Stimulated activated CD4-positive, alpha-beta T cell treated with anti-CD3 and anti-CD28 coated beads, Interleukin-1b, Interleukin-23, amount 100 ng/mL, for 24 hours (primary cell): ENCODE data around the gene NECTIN1.

ENCODE experiments used
- DNase-seq, 4 experiments: peaks; one replicate each; pipeline ENCODE4 v3.0.0-alpha.2; 2020; ENCODE audit warnings: low read depth in 4 of 4, low spot score in 1 of 4

The NECTIN1 gene

DNA sequence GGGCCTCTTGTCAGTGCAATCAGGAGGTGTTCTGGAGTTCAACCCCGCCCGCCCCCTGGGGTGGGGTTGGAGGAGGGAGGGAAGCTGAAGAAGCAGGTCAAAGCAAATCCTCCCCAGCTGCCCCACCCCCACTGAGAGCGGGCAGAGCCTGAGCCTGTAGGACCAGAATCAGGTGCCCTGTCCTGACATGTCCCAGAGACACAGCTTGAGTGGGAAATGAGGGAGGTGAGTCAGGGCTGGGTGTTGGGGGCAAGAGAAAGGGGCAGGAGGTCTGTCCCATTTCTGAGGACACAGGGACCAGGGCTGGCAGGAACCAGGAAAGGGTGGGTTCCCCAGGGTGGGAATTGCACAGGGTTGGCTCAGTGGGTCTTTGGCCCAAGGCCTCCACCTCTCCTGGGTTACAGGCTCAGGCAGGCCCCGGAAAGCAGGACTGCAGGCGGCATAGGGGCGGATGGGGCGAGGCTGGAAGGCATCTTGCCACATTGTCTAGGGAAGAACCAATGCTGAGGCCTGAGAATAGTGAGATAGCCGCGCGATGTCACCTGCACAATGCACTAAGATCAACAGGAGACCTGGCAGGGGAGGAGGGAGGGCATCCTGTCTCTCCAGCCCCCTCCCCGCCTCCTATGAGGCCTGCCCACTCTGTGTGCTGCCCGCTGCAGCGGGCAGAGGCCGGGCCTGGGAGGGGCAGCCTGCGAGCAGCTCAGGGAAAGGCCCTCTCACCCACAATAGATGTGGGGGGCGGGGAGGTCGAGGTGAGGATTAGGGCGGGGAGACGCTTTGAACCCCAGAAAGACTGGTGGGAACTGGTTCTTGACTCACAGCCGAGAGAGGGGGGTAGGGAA is 32.4 kb downstream of the NECTIN1 start:
- no peak for DNase-seq

DNA sequence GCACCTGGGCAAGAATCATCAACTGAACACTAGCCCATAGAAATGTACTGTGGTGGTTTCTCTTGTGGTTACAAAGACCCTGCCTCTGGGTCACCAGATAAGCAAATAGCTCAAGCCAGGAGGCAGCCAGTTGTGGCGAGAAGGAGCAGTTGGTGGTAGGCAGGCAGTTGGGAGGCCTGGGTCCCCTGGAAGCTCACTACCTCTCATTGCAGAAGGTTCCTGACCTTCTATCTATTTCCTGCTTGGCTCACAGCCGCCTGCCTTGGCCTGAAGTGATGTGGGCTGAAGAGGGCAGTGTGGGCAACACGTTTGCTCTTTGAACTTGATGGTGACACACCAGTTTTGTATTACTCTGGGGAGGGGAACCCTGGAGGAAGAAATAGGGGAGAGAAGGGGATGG is 34.7 kb downstream of the NECTIN1 start:
- no peak for DNase-seq

DNA sequence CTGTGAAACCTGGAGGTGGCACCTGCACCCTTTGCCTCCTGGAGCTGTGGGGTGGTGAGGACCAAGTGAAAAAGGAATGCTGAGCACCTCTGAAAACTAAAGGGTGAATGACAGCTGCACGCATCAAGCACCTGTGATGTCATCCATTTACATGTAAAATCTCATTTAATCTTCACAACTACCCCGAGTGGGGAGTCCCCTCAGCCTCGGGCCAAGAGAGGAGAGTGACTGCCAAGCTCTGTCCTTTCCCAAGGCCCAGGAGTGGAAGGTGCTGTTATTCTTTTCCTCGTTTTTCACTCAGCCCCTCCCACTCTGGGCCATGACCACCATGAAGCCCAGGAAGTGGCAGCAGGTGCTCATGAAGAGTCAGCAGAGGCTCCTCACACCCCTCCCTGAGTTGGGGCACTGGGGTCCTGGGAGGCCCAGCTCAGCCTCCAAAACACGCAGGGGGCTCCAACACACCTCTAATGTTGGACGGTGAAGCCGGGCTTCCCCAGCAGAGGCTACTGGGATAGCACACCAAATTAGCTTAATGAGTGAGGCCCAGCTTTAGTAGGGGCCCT is 35.7 kb downstream of the NECTIN1 start:
- no peak for DNase-seq

DNA sequence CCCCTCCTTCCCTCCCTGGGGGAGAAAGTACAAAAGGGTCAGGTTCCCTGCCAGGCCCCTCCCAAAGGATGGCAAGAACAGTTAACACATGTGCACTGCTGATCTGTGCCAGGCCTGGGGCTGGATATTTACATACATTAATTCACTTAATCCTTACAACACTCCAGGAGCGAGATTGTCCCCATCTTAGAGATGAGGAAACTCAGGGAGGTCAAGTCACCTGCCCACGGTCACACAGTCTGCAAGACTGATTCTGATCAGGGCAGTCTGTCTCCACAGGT is 36.5 kb downstream of the NECTIN1 start:
- no peak for DNase-seq

DNA sequence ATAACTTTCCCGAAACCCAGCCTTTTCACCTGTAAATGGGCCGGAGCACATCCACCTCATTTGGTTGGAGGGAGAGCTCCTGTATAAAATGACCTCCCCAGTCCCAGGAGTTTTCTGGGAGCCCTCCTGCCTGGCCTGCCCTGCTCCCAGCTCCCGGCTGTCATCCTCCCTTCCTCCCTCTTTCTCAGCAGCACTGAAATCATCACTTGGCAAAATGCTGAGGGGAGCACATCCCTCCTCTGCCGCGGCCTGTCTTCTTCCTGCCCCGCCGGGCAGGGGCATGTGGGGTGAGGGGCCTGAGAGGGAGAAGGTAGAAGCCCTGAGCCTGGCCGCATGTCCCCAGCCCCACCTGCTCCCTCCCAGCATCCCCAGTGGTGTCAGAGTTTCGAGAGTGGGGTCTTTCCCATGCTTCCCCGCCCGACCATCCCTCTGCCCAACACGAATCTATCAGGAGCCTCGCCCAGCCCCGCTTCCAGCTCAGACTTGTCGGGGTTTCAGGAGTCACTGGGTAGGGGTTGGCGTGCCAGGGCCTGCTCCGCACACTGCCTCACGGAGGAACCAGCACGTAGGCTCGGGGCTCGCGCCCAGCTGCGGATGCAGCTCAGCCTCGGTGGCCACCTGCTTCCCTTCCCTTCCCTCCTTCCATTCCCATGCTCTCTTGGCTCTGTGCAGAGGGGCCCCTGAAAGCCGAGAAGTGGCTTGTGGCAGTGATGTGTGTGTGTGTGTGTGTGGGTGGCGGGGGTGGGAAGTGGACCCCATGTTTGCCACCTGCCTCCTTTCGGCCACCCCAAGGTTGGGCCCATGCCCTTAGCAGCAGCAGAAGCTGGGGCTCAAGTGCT is 37.1 kb downstream of the NECTIN1 start:
- DNase-seq = no peak

DNA sequence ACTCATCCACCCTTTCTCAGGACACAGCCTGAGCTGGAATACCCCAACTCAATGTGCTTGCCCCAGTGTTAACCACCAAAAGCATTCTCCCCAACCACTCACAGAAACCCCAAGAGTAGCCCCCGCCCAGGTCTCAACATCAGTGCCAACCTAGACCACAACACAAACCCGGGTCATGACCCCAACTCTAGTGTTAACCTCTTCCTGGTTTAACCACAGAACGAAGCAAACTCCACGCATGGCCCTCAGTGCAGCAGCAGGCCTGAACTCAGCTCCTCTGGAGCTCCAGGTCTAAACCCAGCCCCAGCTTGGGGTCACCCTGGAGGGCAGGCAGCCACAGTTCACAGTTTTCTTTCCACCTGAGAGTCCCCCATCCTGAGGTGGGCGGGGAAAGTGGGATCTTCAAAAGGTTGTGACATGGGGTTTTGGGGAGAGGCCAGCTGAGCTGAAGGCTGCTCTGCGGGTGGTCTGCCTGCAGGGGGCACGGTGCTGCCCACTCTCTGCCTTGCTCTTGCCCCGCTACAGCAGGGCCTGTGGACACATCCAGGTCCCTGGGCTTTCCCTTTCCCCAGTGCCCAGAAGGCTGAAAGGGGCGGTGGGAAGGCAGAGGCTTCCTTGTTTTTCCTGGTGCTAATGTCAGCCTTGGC is 37.9 kb downstream of the NECTIN1 start:
- no peak for DNase-seq

DNA sequence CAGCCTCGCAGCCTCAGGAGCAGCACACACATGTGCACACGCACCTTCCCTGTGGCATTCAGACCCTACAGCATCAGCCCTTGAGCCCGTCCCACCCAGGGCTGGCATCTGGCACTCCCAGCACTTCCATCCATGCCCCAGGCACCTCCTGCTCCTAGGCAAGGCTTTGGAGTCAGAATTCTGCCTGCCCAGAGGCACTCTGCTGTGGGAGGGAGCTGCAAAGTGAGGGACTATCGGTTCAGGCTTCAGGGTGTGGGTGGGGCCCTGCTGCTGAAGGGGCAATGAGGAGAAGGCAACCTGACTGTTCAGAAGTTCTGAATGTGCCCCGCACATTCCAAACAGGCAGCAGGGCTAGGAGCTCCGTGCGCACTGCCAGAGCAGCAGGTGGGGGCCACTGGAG is 39.7 kb downstream of the NECTIN1 start:
- DNase-seq = no peak

DNA sequence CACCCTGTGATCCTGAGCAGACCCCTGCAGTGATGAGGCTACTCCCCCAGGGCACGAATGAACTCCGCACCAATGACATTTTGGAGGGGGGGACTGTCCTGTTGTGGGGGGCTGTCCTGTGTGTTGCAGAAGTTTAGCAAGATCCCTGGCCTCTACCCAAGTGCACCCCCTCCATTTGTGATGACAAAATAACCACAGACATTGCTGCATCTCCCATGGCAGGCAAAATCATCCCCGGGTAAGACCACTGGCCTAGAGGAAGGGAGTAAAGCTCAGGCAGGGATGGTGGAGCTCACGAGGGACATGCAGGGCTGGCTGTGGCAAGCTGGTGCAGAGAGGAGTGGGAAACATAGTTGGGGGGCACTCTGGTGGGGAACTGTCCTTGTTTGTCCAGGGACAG is 40.6 kb downstream of the NECTIN1 start:
- DNase-seq = no peak

DNA sequence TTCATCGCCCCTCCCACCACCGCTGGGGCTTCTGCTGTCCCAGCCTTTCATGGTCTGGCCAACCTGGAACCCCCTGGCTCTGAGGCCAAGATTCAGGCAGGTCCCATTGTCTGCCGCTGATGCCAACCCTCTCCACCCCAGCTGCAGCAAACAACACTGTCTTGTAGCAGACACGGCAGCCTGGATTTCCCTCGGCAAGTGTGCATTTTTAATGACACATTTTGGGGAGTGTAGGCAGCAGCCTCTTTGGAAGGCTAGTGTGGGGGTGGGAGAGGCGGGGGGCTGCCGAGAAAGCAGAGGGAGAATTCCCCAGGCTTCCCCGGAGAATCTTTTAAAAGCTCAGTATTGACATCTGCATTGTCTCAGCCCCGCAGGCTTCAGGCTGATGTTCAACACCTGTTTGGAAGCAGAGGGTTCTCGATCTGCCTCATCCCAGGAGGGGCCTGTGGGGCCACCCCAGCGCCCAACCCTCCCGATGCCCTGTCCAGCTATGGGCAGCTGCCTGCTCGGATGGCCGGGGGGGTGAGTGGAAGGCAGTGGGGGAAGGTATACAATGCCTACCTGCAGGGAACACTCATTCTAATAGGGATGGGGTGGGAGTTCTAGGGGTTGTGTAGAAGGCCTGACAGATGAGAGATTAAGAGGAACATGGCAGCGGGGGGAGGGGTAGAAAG is 41.5 kb downstream of the NECTIN1 start:
- no peak for DNase-seq

DNA sequence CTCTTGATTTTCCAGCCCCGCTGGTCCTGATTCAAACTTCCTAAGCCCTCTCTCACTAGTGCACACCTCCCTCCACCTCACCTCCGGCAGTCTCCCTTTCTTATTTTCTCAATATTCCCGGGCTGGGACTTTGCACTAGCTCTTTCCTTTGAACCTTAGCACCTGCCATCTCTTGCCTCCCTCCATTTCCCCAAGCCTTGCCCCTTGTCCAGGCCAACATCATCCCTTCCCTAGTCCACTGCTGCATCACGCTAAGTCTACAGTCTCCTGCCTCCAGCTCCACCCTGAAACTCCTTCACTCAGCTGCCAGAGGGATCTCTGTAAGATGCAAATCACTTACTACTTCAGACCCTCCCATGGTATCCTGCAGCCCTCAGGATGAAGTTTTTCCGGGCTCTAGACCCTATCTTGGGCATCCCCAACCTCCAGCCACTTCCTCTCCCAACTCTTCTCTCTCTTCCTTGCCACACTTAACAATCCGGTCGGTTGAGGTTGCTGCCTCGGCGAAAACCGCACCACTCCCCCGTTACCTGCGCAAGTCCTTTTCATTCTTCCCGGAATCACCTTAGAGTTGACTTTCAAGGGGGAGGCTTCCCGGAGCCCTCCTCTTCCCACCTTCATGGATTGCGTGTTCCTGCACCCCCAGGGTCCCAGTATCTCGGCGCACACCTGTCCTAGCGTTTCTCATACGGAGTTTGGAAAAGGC is 42.7 kb downstream of the NECTIN1 start:
- DNase-seq = no peak

DNA sequence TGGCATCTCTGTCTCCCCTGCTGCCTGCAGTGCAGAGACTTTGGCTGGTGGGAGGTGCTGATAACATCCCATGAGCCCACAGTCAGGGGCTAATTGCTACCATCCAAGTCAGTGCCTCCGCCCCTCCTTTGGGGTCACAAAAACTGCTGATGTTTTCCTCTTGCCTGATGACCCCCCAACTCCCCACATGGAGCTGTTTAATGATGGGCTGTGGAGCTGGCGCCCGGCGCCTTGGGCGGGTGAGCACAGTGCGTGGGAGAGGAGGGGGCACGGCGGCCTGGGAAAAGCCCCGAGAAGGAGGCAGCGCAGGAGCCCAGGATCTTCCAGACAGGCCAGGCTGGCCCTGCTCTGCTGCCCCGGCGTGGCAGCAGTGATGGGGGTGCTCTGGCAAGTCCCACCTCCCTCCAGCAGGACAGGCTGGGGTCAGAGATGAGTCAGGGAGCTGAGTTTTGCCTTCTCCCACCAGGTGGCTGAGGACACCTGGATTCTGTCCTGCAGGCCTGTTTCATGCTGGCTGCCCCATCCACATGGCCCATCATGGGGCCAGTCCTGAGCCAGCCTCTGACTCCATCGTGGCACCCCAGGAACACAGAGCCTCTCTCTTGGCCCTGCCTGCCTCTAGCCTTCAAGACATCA is 43.8 kb downstream of the NECTIN1 start:
- DNase-seq = no peak

DNA sequence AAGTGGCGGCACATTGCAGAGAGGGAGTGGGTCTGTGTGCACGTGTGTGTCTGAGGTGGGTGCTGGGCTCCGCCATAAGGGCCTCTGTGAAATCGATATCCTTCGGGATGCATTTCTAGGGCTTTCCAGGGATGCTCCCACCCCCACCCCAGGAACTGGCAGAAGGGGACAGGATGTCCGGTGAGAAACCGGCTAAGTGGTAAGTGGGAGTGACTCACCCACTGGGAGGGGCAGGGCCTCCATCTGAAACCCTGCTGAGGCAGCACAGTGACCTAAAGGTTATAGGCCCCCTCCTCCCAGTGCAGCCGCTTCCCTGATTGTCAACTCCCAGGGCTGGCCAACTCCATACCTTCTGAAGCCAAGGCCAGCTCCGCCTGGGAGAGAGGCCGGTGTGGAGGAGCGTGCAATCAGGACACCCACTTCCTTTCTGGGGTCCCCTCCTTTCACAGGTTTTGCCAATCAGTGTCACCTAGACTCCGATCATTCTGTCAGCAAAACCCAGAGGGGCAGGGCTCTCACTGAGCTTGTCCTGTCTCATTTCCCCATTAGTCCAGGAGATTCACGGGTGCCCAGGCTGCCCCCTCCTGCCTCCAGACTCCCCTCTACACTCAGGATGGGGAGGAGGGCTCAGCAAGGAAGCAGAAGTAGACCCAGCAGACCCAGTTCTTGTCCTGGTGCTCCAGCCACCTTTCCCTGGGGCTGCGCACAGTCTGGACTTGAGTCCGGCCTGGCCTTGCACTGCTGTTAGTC is 44.5 kb downstream of the NECTIN1 start:
- DNase-seq = no peak

DNA sequence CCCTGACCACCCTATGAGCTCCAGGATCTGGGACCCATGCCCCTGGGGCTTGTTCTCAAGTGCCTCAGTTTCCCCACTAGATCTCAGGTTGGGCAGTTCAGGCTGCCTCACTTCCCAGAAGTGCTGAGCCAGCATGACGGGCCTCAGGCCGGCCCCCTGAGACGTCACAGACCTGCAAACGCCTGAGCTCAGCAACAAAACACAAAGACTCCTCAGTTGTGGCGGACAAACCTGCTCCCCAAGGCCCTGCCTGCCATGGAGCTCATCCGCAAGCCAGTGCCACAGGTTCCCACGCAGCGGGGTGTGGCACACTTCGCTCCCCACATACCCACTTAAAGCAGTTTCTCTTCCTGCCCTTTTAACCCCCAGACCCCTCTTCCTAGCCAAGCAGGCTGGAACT is 45.2 kb downstream of the NECTIN1 start:
- DNase-seq = no peak

DNA sequence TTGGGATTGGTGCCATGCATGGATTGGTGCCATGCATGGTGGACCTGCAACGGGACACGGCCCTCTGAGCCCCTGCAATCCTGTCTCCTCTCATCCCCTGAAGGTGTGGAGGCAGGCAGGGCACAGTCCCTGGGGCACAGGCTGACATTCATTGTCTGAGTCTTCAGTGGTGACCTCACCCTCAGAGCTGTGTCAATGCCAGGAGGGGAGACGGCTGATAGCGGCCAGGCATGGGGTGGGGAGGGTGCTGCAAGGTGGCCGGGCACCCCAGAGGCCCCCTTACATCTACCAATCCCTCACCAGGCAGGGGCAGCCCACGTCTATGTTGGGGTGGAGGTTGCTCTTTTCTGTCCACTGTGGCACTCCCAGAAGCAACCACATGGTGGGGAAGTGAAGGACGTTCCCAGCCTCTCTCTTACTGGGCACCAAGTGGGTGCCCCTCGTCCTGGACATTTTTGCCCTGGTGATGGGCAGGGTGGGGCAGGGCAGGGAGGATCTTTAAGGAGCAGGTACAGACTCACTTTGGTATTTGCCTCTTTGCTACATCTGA is 47.6 kb downstream of the NECTIN1 start:
- no peak for DNase-seq

DNA sequence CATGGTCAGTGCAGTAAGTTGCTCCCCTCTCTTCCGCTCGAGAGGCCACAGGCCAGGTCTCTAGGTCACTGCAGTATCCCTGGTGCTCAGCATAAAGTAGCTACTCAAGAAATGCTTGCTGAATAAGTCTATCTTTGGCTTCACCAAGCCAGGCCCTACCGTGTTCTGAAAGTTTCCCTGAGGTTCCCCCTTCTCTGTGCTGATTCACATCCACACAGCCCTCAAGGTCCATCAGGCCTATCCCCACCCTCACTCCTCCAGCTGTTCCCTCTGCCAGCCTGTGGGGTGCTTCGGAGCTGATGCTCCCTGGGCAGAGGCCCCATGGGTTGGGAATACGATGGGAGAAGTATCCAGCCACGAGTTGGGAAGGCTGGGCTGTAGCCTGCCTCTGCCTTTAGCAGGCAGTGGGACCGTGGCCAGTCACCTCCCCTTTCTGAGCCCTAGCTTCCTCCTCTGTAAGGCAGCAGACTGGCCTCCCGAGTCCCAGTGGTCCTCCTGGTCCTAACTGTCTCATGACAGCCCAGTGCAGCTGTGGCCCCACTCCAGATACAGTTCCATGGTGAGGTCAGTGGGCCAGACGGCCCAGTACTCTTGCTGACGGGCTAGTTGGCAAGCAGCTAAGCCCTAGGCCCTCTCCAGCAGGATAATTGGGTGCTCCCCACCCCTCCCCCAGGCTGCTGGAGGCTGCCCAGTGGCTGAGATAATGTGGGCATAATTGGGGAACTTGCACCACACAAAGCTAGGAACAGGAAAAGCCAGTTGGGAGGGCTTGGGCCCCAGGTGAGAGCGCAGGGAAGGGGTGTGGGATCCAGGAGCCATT is 48.2 kb downstream of the NECTIN1 start:
- no peak for DNase-seq

DNA sequence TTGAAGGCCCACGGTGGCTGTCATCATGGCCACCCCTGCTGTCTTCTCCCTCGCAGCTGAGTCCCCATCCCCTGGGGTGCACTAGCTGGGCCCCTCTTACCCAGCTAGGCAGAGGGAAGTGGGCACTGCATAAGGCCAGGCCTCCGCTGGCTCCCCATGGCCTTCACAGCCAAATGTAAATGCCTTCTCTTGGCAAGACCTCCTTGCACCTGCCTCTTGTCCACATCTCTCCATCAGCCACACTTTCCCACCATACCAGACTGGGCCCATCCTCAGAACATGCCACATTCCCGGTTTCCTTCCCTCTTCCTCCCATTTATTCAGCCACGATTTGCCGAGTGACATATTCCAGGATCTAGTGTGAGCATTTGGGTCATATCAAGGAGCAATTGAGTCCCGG is 49.7 kb downstream of the NECTIN1 start:
- no peak for DNase-seq

DNA sequence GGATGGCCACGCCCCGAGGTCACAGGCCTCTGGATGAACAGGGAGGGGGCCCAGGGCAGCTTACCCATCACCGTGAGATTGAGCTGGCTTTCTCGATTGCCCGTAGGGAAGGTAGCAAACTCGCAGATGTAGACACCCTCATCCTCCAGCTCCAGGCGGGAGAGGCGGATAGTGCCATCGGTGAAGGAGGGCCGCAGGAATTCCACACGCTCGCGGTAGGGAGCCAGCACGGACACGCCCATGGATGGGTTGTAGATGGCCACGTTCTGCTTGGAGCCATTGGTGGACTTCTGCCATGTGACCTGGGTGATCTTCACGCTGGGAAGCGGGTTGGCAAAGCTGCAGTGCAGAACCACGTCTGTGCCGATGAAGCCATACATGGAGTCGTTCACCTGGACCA is 50.6 kb downstream of the NECTIN1 start:
- DNase-seq = no peak

DNA sequence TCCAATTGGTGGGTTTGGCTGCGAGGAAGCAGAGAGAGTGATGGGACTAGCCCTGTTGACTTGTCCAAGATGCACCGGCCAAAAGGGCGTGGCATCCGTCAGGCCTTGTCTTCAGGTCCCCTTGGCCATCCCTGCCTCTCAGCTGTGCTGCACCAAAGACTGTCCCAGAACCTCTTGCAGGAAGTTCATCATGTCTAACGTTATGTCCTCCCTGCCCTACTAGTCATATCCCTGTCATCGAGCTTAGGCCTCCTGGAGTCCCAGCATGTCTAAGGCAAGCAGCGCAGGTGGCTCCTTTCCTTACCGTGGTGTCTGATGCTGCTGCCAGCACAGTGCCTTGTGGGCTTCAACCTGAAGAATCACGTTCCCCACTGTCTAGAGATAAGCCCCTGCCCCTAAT is 51.2 kb downstream of the NECTIN1 start:
- no peak for DNase-seq
